Pulmonary artery endothelial cell (primary cell): ENCODE data around the gene SLC28A1. TPM values are rescaled to one million over a fixed set of nuclear protein-coding genes. Genes with fewer than 3 reads are reported as not detected.
A peak's percentile ranks its signal among the peaks of the same experiment; 100 is the strongest.
"Not testable (repeated sequence)": the region's sequence is repeated elsewhere in the genome, so short reads cannot be mapped to it uniquely, and the experiment has no call there.

Experiments
- DNase-seq: peaks from one replicate; pipeline ENCODE4 v3.0.0-alpha.2; 2011; ENCODE audit warnings: low read depth, low spot score
- total RNA-seq: library from RNA; depleted of rRNA; stranded (reverse); fragments of >200 nt; gene quantifications from 2 replicates; pipeline ENCODE4 v1.2.3, GENCODE V29; 2014

SLC28A1 gene
- total RNA-seq, 1 donor from 2014 or later: not detected

GRCh38 chr15:84968301-84968700 lies 83.8 kb downstream of the SLC28A1 start:
- DNase-seq: no peak

- no peak for DNase-seq
Observed at GRCh38 chr15:84969257-84969656, 84.8 kb downstream of the SLC28A1 start.

GRCh38 chr15:84970843-84971242 lies 86.4 kb downstream of the SLC28A1 start:
- no peak for DNase-seq

- no peak for DNase-seq
Observed at GRCh38 chr15:84973492-84974460, 89.3 kb downstream of the SLC28A1 start.

GRCh38 chr15:84975871-84976351 lies 91.4 kb downstream of the SLC28A1 start:
- no peak for DNase-seq

- DNase-seq: no peak
Observed at GRCh38 chr15:84976746-84977345, 92.4 kb downstream of the SLC28A1 start.

- DNase-seq: no peak
Observed at GRCh38 chr15:84979651-84980050, 95.2 kb downstream of the SLC28A1 start.

- peak; percentile 44 for DNase-seq
Observed at GRCh38 chr15:84980196-84981053, 96.0 kb downstream of the SLC28A1 start.

GRCh38 chr15:84981054-84981710 lies 96.7 kb downstream of the SLC28A1 start:
- DNase-seq: peak; percentile 88

GRCh38 chr15:84981711-84982300 lies 97.3 kb downstream of the SLC28A1 start, which contains the start of gene PDE8A:
TSS of gene PDE8A (plus strand) at chr15:84981856. CDS start at chr15:84982163, 307 bp downstream.
- no peak for DNase-seq

GRCh38 chr15:84982301-84982920 lies 97.9 kb downstream of the SLC28A1 start:
- no peak for DNase-seq

- no peak for DNase-seq
Observed at GRCh38 chr15:84983294-84983693, 98.8 kb downstream of the SLC28A1 start.

GRCh38 chr15:84983711-84984110 lies 99.2 kb downstream of the SLC28A1 start:
- no peak for DNase-seq

GRCh38 chr15:84985158-84985557 lies 100.7 kb downstream of the SLC28A1 start:
- DNase-seq: no peak

GRCh38 chr15:84987351-84987750 lies 102.9 kb downstream of the SLC28A1 start:
- DNase-seq: not testable (repeated sequence)

- no peak for DNase-seq
Observed at GRCh38 chr15:84987949-84988624, 103.6 kb downstream of the SLC28A1 start.

- no peak for DNase-seq
Observed at GRCh38 chr15:84988909-84989644, 104.6 kb downstream of the SLC28A1 start.

GRCh38 chr15:84990507-84990906 lies 106.0 kb downstream of the SLC28A1 start:
- no peak for DNase-seq
